ENCODE measurements around the gene TINAG.

TINAG gene, protein sequence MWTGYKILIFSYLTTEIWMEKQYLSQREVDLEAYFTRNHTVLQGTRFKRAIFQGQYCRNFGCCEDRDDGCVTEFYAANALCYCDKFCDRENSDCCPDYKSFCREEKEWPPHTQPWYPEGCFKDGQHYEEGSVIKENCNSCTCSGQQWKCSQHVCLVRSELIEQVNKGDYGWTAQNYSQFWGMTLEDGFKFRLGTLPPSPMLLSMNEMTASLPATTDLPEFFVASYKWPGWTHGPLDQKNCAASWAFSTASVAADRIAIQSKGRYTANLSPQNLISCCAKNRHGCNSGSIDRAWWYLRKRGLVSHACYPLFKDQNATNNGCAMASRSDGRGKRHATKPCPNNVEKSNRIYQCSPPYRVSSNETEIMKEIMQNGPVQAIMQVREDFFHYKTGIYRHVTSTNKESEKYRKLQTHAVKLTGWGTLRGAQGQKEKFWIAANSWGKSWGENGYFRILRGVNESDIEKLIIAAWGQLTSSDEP

DNA sequence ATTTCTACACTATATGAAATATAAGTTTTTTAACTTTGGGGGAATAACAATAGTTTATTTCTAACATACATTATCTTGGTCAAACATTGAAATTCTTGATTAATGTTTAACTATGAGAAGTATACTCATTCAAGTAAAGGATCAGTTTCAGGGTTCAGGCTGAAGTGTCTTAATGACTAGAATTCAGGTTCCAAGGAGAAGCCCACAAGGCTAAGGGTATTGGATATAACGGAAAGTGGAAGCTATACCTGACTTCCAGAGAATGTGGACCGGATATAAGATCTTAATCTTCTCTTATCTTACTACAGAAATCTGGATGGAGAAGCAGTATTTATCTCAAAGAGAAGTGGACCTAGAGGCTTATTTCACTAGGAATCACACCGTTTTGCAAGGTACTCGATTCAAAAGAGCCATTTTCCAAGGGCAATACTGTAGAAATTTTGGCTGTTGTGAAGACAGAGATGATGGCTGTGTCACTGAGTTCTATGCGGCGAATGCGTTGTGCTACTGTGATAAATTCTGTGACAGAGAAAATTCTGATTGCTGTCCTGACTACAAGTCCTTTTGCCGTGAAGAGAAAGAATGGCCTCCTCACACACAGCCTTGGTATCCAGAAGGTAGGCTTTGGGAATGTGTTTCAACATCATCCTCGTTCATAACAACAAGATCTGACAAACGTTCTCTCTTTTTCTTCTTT is at the start of gene TINAG:
TINAG (plus strand) TSS at position 153 of the 697 bp plus-strand sequence; CDS start at position 263, 110 bp downstream.
- in situ Hi-C loops (cut with HindIII; ENCODE audit: low sequenced_read_pairs), result no loop called here

DNA sequence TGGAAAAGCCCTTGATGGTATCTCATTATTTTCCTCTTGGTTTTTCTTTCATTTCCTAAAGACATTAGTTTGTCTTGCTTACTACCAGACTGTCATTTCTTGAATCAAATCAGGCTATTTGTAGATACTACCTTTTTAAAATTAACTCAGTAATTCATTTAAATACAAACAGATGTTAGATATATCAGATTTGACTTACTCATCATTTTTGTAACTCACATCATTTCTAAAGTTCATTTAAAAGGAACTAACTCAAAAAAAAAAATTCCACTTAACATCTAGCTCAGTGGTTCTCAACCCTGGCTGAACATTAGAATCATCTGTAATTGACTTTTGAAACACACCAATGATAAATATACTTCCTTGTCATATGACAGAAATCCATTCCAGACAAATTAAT is 48.2 kb upstream of the TINAG start:
- in situ Hi-C loops (cut with HindIII; ENCODE audit: low sequenced_read_pairs), result no loop called here

DNA sequence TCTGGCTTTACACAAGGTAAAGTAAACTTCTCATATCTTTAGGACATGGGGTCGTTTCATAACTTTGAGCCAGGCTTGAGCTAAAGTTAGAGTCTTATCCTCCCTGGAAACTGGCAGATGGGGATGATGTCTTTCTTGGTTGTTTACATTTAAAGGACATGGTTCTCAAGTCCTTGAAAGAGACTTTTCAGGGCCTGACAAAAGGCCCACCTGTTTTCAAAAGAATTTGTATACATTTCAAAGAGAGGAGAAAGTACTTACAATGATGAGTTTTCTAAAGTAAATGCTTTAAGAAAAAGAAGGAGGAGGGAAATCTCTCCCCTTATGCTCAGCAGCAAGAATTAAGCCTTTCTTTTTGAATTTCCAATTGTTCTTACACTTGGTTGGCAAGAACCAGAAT is 45.7 kb upstream of the TINAG start:
- in situ Hi-C loops (cut with HindIII; ENCODE audit: low sequenced_read_pairs), result no loop called here

DNA sequence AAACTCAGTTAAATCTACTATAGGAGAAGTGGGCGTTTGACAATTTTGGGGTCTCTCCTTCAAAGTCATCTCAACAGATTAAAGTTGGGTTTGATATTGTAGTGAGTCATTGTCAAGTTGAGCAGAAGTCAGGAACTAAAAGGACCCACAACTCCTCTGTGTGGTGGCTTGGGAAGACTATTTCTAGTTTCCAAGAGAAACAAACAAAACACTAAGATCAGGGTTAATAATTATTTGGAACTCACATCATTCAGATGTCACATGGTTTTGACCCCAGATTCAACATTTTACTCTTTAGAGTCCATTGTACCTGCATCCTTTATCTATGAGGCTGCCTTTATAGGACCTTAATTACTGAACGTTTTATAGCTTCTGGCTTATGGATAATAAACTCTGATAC is 45.3 kb upstream of the TINAG start:
- in situ Hi-C loops (cut with HindIII; ENCODE audit: low sequenced_read_pairs), result no loop called here

DNA sequence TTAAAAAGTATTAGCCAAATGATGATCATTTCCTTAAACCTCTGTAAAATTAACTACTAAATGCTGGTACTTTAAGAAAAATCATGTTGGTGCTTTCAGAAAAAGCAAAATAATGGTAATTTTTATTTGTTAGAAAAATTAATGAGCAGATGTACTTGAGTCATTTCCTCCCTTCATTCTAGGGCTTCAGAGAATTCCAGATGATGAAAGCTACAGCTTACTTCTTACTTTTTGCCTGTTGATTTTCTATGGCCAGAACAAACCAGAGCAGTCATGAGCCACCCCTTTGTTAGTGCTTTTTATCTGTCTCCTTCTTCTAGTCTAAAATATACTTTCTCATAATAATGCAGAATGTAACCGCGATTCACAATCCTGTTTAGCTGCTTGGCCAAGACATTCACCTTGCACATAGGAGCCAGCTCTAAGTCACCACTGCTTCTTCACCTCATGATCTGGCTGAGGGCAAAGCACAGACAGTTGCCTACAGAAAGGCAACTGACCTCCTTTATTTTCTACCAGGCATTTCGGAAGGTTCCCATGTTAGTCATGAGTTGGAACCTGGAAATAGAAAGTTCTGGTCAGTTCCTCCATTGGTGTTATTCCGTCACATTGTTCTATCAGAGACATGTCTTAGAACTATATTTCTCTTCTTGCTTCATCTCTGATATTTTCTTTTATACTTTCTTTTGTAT is 43.5 kb upstream of the TINAG start:
- in situ Hi-C loops (cut with HindIII; ENCODE audit: low sequenced_read_pairs), result loop anchor here (5.0 kb wide), 3 partner anchors 32 to 102 kb away; no protein-coding TSS in a partner anchor

DNA sequence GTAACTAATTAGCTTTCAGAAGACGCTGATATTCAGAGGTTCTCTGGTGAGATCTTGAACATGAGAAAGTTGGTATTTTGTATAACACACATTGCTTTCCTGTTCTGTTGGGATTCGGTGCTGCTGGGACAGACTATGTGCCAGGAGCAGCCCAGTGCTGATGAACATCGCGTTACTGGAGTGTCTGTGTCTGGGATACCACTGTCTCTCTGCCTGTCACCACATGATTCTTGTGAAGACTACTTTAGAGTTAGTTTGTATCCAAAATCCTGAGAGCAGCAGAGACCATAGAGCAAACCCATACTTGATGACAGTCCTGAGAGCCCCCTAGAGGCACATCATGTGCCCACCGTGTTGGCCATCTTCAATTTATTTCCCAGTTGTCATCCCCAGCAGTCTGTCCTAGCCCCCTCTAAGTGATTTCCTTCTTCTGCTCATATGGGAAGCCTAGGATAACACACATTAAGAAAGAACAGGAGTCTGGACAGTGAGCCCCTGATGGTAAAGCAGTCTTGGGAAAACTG is 41.8 kb upstream of the TINAG start:
- in situ Hi-C loops (cut with HindIII; ENCODE audit: low sequenced_read_pairs), result loop anchor here (5.0 kb wide), 3 partner anchors 34 to 104 kb away; no protein-coding TSS in a partner anchor

DNA sequence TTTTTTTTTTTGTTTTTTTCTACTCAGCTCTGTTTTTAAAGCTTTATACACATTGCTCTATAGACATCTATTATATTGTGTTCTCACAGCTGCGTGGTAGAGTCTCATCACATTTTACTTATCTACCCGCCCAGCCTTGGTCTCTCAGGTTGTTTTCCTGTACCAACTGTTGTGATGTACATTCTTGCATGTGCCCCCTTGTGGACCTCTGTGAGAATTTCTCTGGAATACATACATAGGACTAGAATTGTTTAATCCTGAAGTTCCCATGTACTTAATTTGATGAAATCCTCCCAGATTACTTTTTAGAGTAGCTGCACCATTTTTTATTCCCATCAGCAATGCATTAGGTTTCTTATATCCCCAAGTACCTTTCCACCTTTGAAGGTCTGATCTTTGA is 40.4 kb upstream of the TINAG start:
- in situ Hi-C loops (cut with HindIII; ENCODE audit: low sequenced_read_pairs), result loop anchor here (5.0 kb wide), 3 partner anchors 35 to 105 kb away; no protein-coding TSS in a partner anchor

DNA sequence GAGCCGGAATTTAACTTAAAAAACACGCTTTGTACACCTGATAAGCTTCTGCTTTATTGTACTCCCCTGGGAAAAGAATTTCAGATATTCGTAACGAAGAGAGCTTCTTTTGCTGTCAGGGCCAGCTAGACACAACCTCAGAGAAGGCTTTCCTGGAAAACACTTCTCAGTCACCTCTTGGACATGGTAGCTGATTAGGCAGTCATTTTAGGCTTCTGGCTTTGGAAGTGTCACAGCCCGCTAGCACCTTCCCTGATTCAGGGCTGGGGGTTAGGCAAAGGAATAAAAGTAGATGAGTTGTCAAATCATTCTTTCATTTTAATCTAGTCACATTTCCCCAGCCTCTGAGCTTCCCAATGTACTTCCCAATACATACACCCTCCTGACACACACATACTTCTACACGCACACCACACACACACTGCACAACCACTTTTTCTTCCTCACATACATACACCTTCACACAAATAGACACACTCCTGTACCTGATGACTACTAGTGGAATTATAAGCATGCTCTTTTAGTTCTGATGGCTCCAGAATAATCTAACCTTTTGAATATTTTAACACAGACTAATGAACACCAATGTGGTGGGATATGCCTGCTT is 34.9 kb upstream of the TINAG start:
- in situ Hi-C loops (cut with HindIII; ENCODE audit: low sequenced_read_pairs), result loop anchor here (5.0 kb wide), 1 partner anchor 291 kb away; no protein-coding TSS in a partner anchor

DNA sequence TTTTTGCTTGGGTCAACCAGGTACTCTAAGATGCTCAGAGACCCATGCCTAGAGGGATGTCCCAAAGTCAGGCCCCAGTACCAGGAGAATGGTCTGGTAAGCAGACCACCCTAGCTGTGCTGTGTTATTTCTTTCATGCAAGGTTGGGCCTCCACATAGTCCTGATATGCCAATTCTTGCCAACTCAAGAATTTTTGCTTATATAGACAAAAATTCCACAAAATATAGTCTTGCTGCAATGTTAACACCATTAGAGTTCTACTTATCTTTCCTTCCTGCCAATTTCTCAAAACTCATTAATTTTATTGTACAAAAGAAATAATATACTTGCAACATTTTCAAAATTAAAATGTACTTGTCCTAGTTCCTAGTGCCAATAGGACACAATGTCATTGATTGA is 33.9 kb upstream of the TINAG start:
- in situ Hi-C loops (cut with HindIII; ENCODE audit: low sequenced_read_pairs), result loop anchor here (5.0 kb wide), 1 partner anchor 292 kb away; no protein-coding TSS in a partner anchor

DNA sequence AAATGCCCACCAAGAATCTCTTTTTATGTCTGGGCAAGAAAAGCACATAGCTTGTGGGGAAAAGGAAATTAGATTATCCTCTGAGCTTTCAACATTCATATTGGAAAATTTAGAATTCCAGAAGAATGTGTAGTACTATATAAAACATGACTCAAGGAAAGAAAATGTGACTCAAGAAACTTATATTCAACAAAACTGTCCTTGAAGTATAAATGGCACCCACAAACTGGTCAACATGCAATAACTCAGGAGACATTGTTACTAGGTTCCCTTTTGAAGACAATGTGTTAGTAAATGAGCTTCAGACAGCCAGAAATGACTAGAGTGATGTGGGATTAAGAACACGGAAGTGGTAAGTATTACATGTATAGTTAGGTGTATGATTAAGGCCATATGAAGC is 26.1 kb upstream of the TINAG start:
- in situ Hi-C loops (cut with HindIII; ENCODE audit: low sequenced_read_pairs), result no loop called here

DNA sequence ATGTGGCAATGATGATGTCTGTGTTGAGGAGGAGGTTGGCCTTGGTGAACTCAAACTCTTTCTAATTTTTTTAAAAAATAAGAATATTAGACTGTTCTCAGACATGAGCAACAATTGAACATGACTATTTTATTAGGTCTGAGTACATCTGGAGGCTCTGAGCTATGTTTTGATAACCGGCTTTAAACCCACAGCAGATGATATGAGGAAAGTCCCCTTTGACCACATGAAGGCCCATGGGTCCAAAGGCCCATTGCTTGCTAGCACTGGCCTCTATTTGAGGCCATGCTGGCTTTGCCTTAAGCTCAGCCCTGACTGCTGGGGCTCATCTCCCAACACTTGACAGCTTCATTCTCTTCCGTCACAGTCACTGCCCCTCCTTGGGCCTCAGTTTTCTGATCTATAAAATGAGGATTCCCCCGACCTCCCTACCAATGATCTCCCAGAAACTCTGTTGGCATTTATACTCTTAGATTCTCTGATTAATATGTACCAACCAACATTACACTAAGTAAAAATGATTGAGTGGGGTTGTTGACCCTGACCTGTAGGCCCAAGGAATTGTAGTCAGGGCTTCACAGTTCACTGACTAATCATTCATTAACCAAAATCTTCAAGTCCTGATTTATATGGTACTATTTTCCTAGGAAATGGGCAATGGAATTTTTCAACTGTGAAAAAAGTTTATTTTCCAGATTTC is 23.9 kb upstream of the TINAG start:
- in situ Hi-C loops (cut with HindIII; ENCODE audit: low sequenced_read_pairs), result no loop called here

DNA sequence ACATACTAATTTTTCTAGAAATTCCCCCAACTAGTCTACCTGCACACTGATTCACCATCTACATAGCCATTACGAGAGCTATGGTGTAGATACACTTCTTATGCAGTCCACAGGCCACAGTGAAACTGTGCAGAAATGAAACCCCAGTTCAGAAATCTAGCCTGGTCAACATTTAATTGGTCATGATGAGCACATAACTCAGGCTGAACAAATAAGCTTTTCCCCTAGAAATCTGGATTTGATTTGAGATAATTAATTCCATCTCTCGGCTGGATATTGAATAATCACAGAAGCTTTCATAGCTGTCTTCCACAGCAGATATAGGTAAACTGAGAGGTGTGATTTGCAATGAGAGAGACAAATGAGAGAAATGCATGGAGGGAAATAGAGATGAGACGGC is 22.6 kb upstream of the TINAG start:
- in situ Hi-C loops (cut with HindIII; ENCODE audit: low sequenced_read_pairs), result no loop called here

DNA sequence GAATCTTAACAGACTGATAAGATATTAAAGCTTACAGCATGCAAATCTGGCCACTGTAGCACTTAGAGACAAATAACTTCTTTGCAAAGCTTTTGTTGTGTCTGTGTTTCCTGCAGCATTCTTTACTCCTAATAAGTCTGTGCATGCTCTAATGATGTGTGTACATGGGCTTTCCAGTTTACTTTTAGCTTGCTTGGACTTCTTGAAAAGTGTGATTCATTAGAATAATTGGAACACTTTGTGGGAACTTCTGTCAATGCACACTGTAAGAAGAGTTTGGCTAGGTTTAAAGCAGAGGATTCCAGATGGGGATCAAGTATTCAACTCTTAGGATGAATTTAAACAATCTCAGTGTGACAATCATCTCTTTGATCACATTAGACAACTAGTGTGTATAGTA is 22.1 kb upstream of the TINAG start:
- in situ Hi-C loops (cut with HindIII; ENCODE audit: low sequenced_read_pairs), result no loop called here

DNA sequence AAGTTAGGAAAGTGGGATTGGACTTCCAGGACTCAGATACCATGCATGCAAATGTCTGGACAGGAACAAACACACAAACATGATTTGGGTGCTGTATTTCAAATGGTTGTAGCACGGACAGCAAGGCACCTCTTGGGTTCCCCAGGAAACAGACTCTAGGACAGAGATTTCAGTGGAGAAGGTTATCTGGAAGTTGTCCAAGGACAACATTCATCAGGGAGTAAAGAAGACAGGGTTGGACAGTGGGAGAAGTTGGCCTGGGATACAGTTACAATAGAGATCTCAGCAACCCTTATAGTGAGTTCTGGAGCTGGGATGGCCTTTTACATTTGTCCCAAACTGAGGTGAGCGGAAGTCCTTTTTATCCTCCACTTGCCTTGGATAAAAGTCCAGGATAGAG is 19.8 kb upstream of the TINAG start:
- in situ Hi-C loops (cut with HindIII; ENCODE audit: low sequenced_read_pairs), result no loop called here

DNA sequence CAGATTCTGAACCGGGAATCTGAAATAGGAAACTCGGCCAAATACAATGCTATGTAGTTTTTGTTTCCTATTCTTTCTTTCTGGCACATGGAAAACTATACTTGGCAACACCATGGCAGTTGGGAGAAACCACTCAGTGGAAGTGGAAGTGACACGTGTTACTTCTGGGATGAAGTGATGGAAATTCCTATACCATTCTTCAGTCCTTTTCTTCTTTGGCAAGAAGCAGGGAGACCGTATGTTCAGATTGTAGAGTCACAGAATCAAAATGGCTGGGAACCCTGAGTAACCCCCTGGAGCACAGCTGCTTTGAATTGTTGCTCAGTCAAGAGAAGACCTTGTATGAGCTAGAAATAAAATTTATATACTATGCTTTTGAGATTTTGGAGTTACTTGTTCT is 18.8 kb upstream of the TINAG start:
- in situ Hi-C loops (cut with HindIII; ENCODE audit: low sequenced_read_pairs), result no loop called here

DNA sequence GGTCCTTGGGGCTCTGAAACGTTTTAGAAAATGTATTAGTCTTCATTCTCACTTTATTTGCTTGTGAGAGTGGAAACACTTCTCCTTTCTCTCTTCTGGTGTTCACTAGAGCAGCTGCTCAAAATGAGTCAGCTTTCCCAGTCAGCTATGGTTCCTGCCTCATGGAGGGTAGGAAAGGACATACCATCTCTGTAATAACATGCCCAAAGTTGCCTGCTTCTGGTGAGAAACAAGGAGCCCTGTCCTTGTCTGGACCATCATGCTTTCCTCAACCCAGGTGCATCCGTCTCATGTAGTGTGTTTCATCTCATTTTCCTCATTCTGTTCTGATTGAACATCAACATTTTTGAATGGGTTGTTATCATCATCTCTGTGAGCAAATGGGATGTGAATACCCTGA is 17.1 kb upstream of the TINAG start:
- in situ Hi-C loops (cut with HindIII; ENCODE audit: low sequenced_read_pairs), result loop anchor here (5.0 kb wide), 1 partner anchor 46 kb away; no protein-coding TSS in a partner anchor

DNA sequence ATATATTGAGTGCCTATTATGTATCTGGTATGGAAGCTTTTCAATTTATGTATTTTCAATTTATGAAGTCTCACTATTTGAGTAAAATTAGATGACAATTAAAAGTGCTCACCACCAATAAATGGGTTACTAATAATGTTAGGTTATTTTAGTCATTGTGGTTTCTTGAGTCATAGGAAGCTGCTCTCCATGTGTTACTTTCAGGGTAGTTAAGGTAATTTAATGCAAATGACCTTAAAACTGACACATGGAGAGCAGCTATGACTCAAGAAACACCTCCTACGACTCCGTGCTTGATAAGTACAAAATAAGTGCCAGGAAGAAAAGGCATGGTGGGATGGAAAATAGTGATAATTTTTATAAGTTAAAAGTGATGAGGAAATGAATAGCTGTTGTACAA is 16.5 kb upstream of the TINAG start:
- in situ Hi-C loops (cut with HindIII; ENCODE audit: low sequenced_read_pairs), result loop anchor here (5.0 kb wide), 1 partner anchor 46 kb away; no protein-coding TSS in a partner anchor

DNA sequence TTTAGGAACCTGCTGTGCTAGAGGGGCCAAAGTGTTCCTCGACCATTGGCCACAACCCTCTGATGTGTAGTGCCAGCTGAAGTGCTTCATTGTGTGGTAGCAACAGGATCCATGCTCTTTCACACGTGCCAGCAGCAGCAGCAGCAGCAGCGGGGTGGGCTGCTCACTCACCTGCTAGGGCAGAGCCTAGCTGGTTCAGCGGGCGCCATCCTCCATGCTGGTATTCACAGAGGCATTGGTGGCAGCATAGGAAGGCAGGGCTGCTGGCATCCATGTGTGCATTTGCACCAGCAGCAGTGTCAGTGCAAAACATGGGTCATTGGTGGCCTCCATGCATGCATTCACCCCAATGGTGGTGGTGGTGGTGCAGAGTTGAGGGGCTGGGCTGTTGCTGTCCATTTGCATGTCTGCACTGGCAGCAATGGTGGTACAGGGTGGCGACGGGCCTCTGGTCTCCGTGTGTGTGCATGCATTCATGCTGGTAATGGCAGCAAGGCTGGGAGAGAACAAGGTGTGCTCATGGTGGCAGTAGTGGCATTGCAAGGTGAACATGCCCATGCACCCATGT is 13.2 kb upstream of the TINAG start:
- in situ Hi-C loops (cut with HindIII; ENCODE audit: low sequenced_read_pairs), result loop anchor here (5.0 kb wide), 1 partner anchor 42 kb away; no protein-coding TSS in a partner anchor

DNA sequence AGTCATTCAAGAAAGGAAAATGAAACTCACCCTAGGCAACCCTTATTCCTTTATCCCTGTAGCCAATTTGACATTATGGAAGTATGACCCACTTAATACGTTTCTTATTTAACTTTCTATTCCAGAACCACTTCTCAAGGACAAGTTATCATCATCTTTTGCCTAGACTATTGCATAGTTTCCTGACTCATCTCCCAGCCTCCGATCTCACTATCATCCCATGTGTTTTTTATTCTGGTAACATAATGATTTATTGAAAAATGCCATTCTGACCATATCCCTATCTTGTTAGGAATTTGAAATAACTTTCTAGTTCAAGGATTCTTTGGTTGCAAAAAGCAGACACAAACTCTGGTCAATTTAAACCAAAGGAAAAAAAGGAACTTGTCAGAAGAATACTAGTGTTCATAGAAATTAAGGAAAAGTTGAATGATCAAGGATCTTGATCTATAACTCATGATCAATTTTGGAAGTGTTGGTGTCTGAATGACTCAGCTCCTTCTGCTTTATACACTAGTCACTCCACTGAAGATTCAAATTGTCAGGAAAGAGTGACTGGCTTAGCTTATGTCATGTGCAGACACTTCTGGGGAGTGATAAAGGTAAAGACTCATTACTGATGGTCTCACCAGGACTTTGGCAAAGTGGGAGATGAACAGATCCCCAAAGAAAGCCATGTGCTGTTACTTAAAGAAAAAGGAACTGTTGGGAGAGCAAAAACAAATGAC is 8.5 kb upstream of the TINAG start:
- in situ Hi-C loops (cut with HindIII; ENCODE audit: low sequenced_read_pairs), result no loop called here
